Naive thymus-derived CD4-positive, alpha-beta T cell (primary cell): Measurements from ENCODE around the gene TMEM212. TPM values are rescaled to one million over a fixed set of nuclear protein-coding genes. Genes with fewer than 3 reads are reported as not detected.

ENCODE experiments used
- ATAC-seq: fragments of 150-1000 bp; cut with Tn5 transposase; 2 replicates; pipeline ENCODE4 v1.10.0; 2021; ENCODE audit warnings: mild to moderate bottlenecking, moderate library complexity
- CTCF ChIA-PET: fragments of 350-600 bp; sonication (Branson Sonifier 250); formaldehyde crosslinking; loops from one replicate; lab custom pipeline; 2021; ENCODE audit warnings: antibody characterized with exemption; lab: Charles Lee
- POLR2A ChIA-PET: fragments of 350-600 bp; sonication (Branson Sonifier 250); formaldehyde crosslinking; loops from one replicate; lab custom pipeline; 2021; ENCODE audit warnings: antibody characterized with exemption, inconsistent platforms; lab: Charles Lee
- DNase-seq, 9 donors: peaks; one replicate each; pipeline versions ENCODE4 v3.0.0 to v3.0.0-alpha.2; 2020 to 2022; ENCODE audit warnings: mixed read lengths in 1 of 9
- H3K27ac ChIP-seq: one replicate; pipeline ENCODE4 v1.7.0; 2013; ENCODE audit warnings: mild to moderate bottlenecking, low read depth, low read length, moderate library complexity
- H3K27me3 ChIP-seq, 2 donors: one replicate each; pipeline ENCODE4 v1.7.0; 2013; ENCODE audit warnings: low read length in 2 of 2, mild to moderate bottlenecking in 2 of 2, moderate library complexity in 2 of 2; ENCODE audit not compliant: control insufficient read depth in 2 of 2, insufficient read depth in 2 of 2
- H3K36me3 ChIP-seq, 3 experiments: 1 replicate in 2 of 3; 2 replicates in 1 of 3; pipeline ENCODE4 v1.7.0; 2013; ENCODE audit warnings: low read length in 3 of 3, mild to moderate bottlenecking in 3 of 3, moderate library complexity in 1 of 3; ENCODE audit not compliant: insufficient read depth in 3 of 3, control insufficient read depth in 2 of 3
- H3K4me1 ChIP-seq, 2 donors: one replicate each; pipeline ENCODE4 v1.7.0; 2013; ENCODE audit warnings: low read length in 2 of 2, mild to moderate bottlenecking in 2 of 2, moderate library complexity in 1 of 2; ENCODE audit not compliant: control insufficient read depth in 2 of 2, insufficient read depth in 2 of 2
- H3K4me3 ChIP-seq: 2 replicates; pipeline ENCODE4 v1.7.0; 2013; ENCODE audit warnings: mild to moderate bottlenecking, low read length
- H3K9me3 ChIP-seq, 3 experiments: 1 replicate in 2 of 3; 2 replicates in 1 of 3; pipeline ENCODE4 v1.7.0; 2013; ENCODE audit warnings: low read length in 3 of 3; ENCODE audit not compliant: control insufficient read depth in 2 of 3
- H3K27ac Mint-ChIP-seq, 9 donors: one replicate each; pipeline ENCODE4 v1.8.0; 2020 to 2022; ENCODE audit warnings: mixed read lengths in 9 of 9, mild to moderate bottlenecking in 8 of 9, moderate library complexity in 5 of 9, inconsistent platforms in 2 of 9
- H3K27me3 Mint-ChIP-seq, 5 donors: one replicate each; pipeline ENCODE4 v1.8.0; 2021 to 2022; ENCODE audit warnings: mixed read lengths in 5 of 5, mild to moderate bottlenecking in 1 of 5
- H3K36me3 Mint-ChIP-seq, 5 donors: one replicate each; pipeline ENCODE4 v1.8.0; 2020 to 2022; ENCODE audit warnings: mixed read lengths in 5 of 5, mild to moderate bottlenecking in 3 of 5, inconsistent platforms in 1 of 5
- H3K4me1 Mint-ChIP-seq, 7 donors: one replicate each; pipeline ENCODE4 v1.8.0; 2020 to 2022; ENCODE audit warnings: mixed read lengths in 7 of 7, mild to moderate bottlenecking in 3 of 7, inconsistent platforms in 1 of 7
- H3K4me3 Mint-ChIP-seq, 10 donors: one replicate each; pipeline ENCODE4 v1.8.0; 2020 to 2022; ENCODE audit warnings: mild to moderate bottlenecking in 10 of 10, mixed read lengths in 10 of 10, moderate library complexity in 6 of 10, inconsistent platforms in 2 of 10
- H3K9me3 Mint-ChIP-seq, 11 donors: one replicate each; pipeline ENCODE4 v1.8.0; 2020 to 2022; ENCODE audit warnings: mixed read lengths in 11 of 11, mild to moderate bottlenecking in 4 of 11, inconsistent platforms in 1 of 11, moderate library complexity in 1 of 11
- intact Hi-C, 2 donors: fragments of 100-400 bp; cut with micrococcal nuclease; formaldehyde crosslinking; loops; one replicate each; pipeline ENCODE4 v1.15.1; 2023
- polyA plus RNA-seq, 2 donors: library from polyadenylated mRNA; unstranded; fragments of 300-500 nt; fragmentation: Illumina TruSeq; gene quantifications; one replicate each; pipeline ENCODE4 v1.2.3, GENCODE V29; 2021
- total RNA-seq, 6 experiments: library from RNA in 5 of 6; stranded (reverse) in 5 of 6; gene quantifications; 1 replicate in 5 of 6; 2 replicates in 1 of 6; pipeline ENCODE4 v1.2.3 and lab custom pipeline; 2021 to 2026

TMEM212 gene
- total and polyA plus RNA-seq, 7 experiments from 2014 or later, result not detected

- Mint-ChIP-seq H3K27me3 (peaks cover 8 to 43% (median 14%) of the 10 kb centered on the region in 5 donors), H3K9me3 (no peaks in the 10 kb centered on the region), H3K36me3 (no peaks in the 10 kb centered on the region), H3K27ac (no peak overlapping the region), H3K4me3 (no peak overlapping the region), H3K4me1 (peaks cover 0 to 10% (median 5%) of the 10 kb centered on the region in 7 donors)
- no peak overlapping the region for H3K27ac ChIP-seq
- no peaks in the 10 kb centered on the region for H3K27me3 ChIP-seq
- no peaks in the 10 kb centered on the region for H3K4me1 ChIP-seq
- no peak overlapping the region for H3K4me3 ChIP-seq
- ATAC-seq, result no peak
- no peaks in the 10 kb centered on the region for H3K36me3 ChIP-seq
- no peaks in the 10 kb centered on the region for H3K9me3 ChIP-seq
- POLR2A ChIA-PET, result no interaction called here
- intact Hi-C loops, result no loop called here
- CTCF ChIA-PET, result no interaction called here
- no peak for DNase-seq
These were observed 15.8 kb upstream of the TMEM212 start for GRCh38 chr3:171827385-171827784.

- Mint-ChIP-seq H3K9me3 (no peaks in the 10 kb centered on the region), H3K36me3 (no peaks in the 10 kb centered on the region), H3K27me3 (peaks cover 7 to 48% (median 10%) of the 10 kb centered on the region in 5 donors), H3K4me1 (peaks cover 0 to 10% (median 5%) of the 10 kb centered on the region in 7 donors), H3K27ac (no peak overlapping the region), H3K4me3 (peak overlapping the region in 1 of 10 donors; percentile 37)
- H3K4me3 ChIP-seq, result no peak overlapping the region
- ATAC-seq (peak; percentile 47), DNase-seq (no peak)
- H3K4me1 ChIP-seq, result no peaks in the 10 kb centered on the region
- ChIA-PET CTCF (no interaction called here), POLR2A (no interaction called here)
- H3K27ac ChIP-seq, result no peak overlapping the region
- H3K36me3 ChIP-seq, result no peaks in the 10 kb centered on the region
- intact Hi-C loops, result no loop called here
- no peaks in the 10 kb centered on the region for H3K9me3 ChIP-seq
- H3K27me3 ChIP-seq, result no peaks in the 10 kb centered on the region
These were observed 15.2 kb upstream of the TMEM212 start for GRCh38 chr3:171827836-171828458.

DNA sequence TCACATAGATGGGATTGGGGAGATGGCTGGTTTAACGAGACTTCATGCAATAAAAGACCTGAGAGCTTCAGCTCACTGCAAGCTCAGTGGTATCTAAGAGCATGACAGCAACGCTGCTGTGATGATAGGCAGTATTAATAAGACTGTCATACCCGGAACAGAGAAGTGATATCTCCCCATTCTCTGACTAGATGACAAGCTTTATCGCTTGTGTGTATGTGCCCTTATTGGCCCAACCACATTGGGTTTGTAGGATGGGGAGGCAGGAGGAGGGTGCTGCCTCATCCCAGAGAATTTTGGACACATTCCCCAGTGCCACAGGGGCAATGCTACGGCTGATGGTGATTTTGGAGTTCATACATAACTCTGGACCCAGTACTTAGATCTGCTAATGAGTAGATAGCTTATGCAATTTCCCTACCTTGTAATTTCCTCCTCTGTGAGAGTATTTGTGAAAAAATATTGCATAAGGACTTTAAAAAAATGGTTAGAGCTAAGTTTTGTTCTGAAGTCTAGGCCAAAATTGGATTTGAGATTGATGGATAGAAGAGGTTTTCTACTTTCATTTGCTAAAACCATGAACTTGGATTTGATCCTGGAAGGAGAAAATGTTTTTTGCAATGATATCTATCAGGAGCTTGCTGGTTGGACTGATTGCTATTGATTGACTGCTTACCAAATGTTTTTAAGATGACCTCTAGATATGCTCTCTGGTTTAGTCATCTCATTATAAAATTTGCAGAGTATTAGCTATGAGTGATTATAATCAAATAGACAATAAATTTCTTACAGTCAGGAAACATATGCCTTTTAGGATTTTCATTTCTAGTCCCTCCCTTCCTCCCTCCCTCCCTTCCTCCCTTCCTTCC, 14.0 kb upstream of the TMEM212 start:
- no peaks in the 10 kb centered on the region for H3K36me3 Mint-ChIP-seq
- no peak overlapping the region for H3K4me3 Mint-ChIP-seq
- CTCF ChIA-PET, result no interaction called here
- ATAC-seq (peak; percentile 75), DNase-seq (no peak)
- Histone ChIP-seq H3K4me1 (no peaks in the 10 kb centered on the region), H3K27me3 (no peaks in the 10 kb centered on the region), H3K36me3 (no peaks in the 10 kb centered on the region), H3K4me3 (no peak overlapping the region), H3K27ac (no peak overlapping the region), H3K9me3 (no peaks in the 10 kb centered on the region)
- POLR2A ChIA-PET, result no interaction called here
- H3K4me1 Mint-ChIP-seq, result peaks cover 0 to 10% (median 5%) of the 10 kb centered on the region in 7 donors
- peaks cover 3 to 44% (median 9%) of the 10 kb centered on the region in 5 donors for H3K27me3 Mint-ChIP-seq
- intact Hi-C loops, result no loop called here
- no peak overlapping the region for H3K27ac Mint-ChIP-seq
- H3K9me3 Mint-ChIP-seq, result no peaks in the 10 kb centered on the region

DNA sequence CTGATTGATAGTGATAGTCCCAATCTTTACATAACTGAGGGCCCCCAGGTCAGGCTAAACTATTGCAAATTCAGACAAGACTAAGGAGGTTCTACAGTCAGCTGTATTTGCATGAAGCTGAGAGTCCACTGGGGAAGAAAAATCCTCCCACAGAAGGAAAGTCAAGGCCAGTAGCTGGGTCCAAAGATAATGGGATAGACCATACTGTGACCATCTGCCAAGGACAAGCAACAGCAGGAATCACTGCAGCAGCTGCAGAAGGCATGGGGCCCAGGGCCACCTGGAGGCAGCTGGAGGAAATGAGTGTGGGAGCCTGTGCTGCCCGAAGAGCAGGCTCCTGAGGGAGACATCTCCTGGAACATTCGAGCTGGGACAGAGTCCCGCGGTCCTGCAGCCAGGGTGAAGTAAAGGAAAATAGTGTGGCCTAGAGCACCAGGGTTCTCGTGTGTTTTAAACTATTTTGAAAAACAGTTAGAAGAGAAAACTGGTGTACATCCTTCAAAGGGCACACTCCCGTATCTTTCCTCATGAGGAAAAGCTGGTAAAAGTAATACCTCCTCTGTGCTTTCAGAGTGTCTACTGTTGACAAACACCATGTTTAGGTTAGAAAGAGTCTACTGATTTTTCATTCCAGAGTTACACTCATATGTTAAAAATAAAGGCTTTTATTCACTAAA, 13.2 kb upstream of the TMEM212 start:
- Mint-ChIP-seq H3K36me3 (no peaks in the 10 kb centered on the region), H3K27ac (no peak overlapping the region), H3K4me1 (peaks cover 0 to 10% (median 5%) of the 10 kb centered on the region in 7 donors), H3K9me3 (no peaks in the 10 kb centered on the region), H3K4me3 (no peak overlapping the region), H3K27me3 (peaks cover 3 to 47% (median 9%) of the 10 kb centered on the region in 5 donors)
- Histone ChIP-seq H3K4me3 (no peak overlapping the region), H3K27me3 (no peaks in the 10 kb centered on the region), H3K4me1 (no peaks in the 10 kb centered on the region), H3K36me3 (no peaks in the 10 kb centered on the region), H3K9me3 (no peaks in the 10 kb centered on the region), H3K27ac (no peak overlapping the region)
- ATAC-seq, result peak; percentile 50
- DNase-seq, result no peak
- ChIA-PET POLR2A (no interaction called here), CTCF (no interaction called here)
- intact Hi-C loops, result no loop called here

GRCh38 chr3:171830518-171830875, 12.7 kb upstream of the TMEM212 start:
- ATAC-seq, result no peak
- Mint-ChIP-seq H3K4me3 (no peak overlapping the region), H3K9me3 (no peaks in the 10 kb centered on the region), H3K27me3 (peaks cover 2 to 43% (median 9%) of the 10 kb centered on the region in 5 donors), H3K4me1 (peaks cover 0 to 10% (median 5%) of the 10 kb centered on the region in 7 donors), H3K36me3 (no peaks in the 10 kb centered on the region), H3K27ac (no peak overlapping the region)
- H3K9me3 ChIP-seq, result no peaks in the 10 kb centered on the region
- H3K4me1 ChIP-seq, result no peaks in the 10 kb centered on the region
- intact Hi-C loops, result no loop called here
- no peak overlapping the region for H3K27ac ChIP-seq
- no peak overlapping the region for H3K4me3 ChIP-seq
- ChIA-PET CTCF (no interaction called here), POLR2A (no interaction called here)
- no peaks in the 10 kb centered on the region for H3K36me3 ChIP-seq
- no peaks in the 10 kb centered on the region for H3K27me3 ChIP-seq
- DNase-seq, result no peak

DNA sequence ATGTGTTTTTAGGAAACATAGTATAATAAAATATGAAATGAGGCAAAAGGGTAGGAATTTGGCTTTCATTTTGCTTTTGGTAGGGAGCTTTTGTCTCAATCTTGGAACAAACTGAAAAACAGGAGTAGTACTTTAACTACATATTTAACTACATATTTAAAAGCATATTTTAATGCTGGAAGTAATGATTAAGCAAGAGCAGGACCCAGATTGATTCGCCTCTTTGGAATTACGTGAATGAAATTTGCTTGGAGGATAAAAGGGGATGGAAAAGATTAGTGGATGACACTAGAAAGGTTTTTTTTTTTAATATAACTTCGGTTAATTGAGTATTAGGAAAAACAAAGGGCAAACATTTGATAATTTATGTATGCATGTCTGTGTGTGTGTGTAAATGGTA, 11.2 kb upstream of the TMEM212 start:
- no peaks in the 10 kb centered on the region for H3K4me1 ChIP-seq
- POLR2A ChIA-PET, result no interaction called here
- no peak for DNase-seq
- no peaks in the 10 kb centered on the region for H3K9me3 ChIP-seq
- no peak for ATAC-seq
- peaks cover 0 to 1% (median 0%) of the 10 kb centered on the region in 11 donors for H3K9me3 Mint-ChIP-seq
- H3K36me3 ChIP-seq, result no peaks in the 10 kb centered on the region
- peaks cover 0 to 43% (median 8%) of the 10 kb centered on the region in 5 donors for H3K27me3 Mint-ChIP-seq
- no peaks in the 10 kb centered on the region for H3K36me3 Mint-ChIP-seq
- no peak overlapping the region for H3K4me3 Mint-ChIP-seq
- H3K4me3 ChIP-seq, result no peak overlapping the region
- CTCF ChIA-PET, result no interaction called here
- intact Hi-C loops, result loop anchor here in 1 of 2 donors (2.0 kb wide), 1 partner anchor 509 kb away; no protein-coding TSS in a partner anchor
- peaks cover 0 to 10% (median 4%) of the 10 kb centered on the region in 7 donors for H3K4me1 Mint-ChIP-seq
- H3K27me3 ChIP-seq, result no peaks in the 10 kb centered on the region
- no peak overlapping the region for H3K27ac Mint-ChIP-seq
- H3K27ac ChIP-seq, result no peak overlapping the region
